ENCODE results near the gene FASN.

FASN gene

GRCh38 chr17:82060614-82061013, 37.4 kb downstream of the FASN start:
- peaks cover 12% of the 10 kb centered on the region for H3K4me1 ChIP-seq (ENCODE audit: low read length)
- peaks cover 15% of the 10 kb centered on the region for H3F3A ChIP-seq (ENCODE audit: insufficient read depth, low read length)
- H2AFZ ChIP-seq (ENCODE audit: low read length), result no peak overlapping the region
- H3K9me2 ChIP-seq (replicated peaks; ENCODE audit: insufficient read depth, low read length), result no peaks in the 10 kb centered on the region
- H3K79me2 ChIP-seq (ENCODE audit: low read length), result peaks cover 30% of the 10 kb centered on the region
- no peak for DNase-seq
- H3K36me3 ChIP-seq (replicated peaks; ENCODE audit: insufficient read depth, low read length), result 0 out of 2 replicates have a peak, but pooled peaks cover 4% of the 10 kb centered on the region
- no peaks in the 10 kb centered on the region for H3K27me3 ChIP-seq (replicated peaks; ENCODE audit: insufficient read depth, low read length)
- no peaks in the 10 kb centered on the region for H3K9me3 ChIP-seq (replicated peaks; ENCODE audit: insufficient read depth, low read length)
- no peak for TF ChIP-seq EZH2phosphoT487 (IDR thresholded peaks at IDR 0.05; ENCODE audit: low read length)
- no peak for TF ChIP-seq CTCF (IDR thresholded peaks at IDR 0.05; ENCODE audit: low read length)
- TF ChIP-seq EZH2 (optimal IDR thresholded peaks at IDR 0.05; ENCODE audit: low read depth, low read length), result no peak
- H3K27ac ChIP-seq (ENCODE audit: low read length), result no peak overlapping the region
- H4K20me1 ChIP-seq (ENCODE audit: insufficient read depth, low read length), result peaks cover 3% of the 10 kb centered on the region; the same call in 1 of the 2 replicates
- H3K4me2 ChIP-seq (ENCODE audit: low read depth, low read length), result no peak overlapping the region
- H3K9ac ChIP-seq (ENCODE audit: low read length), result no peak overlapping the region
- H3K4me3 ChIP-seq (ENCODE audit: low read length), result no peak overlapping the region

GRCh38 chr17:82060001-82060380, 38.0 kb downstream of the FASN start:
- Histone ChIP-seq H3K79me2 (ENCODE audit: low read length) (peaks cover 26% of the 10 kb centered on the region), H3K4me2 (ENCODE audit: low read depth, low read length) (no peak overlapping the region), H3K4me1 (ENCODE audit: low read length) (peaks cover 12% of the 10 kb centered on the region), H3K9me3 (replicated peaks; ENCODE audit: insufficient read depth, low read length) (no peaks in the 10 kb centered on the region), H4K20me1 (ENCODE audit: insufficient read depth, low read length) (peaks cover 3% of the 10 kb centered on the region; the same call in 1 of the 2 replicates), H2AFZ (ENCODE audit: low read length) (no peak overlapping the region), H3K27ac (ENCODE audit: low read length) (no peak overlapping the region), H3K9me2 (replicated peaks; ENCODE audit: insufficient read depth, low read length) (no peaks in the 10 kb centered on the region), H3K27me3 (replicated peaks; ENCODE audit: insufficient read depth, low read length) (no peaks in the 10 kb centered on the region), H3K36me3 (replicated peaks; ENCODE audit: insufficient read depth, low read length) (0 out of 2 replicates have a peak, but pooled peaks cover 4% of the 10 kb centered on the region), H3F3A (ENCODE audit: insufficient read depth, low read length) (peaks cover 14% of the 10 kb centered on the region), H3K9ac (ENCODE audit: low read length) (no peak overlapping the region), H3K4me3 (ENCODE audit: low read length) (no peak overlapping the region)
- no peak for TF ChIP-seq EZH2 (optimal IDR thresholded peaks at IDR 0.05; ENCODE audit: low read depth, low read length)
- no peak for TF ChIP-seq CTCF (IDR thresholded peaks at IDR 0.05; ENCODE audit: low read length)
- TF ChIP-seq EZH2phosphoT487 (IDR thresholded peaks at IDR 0.05; ENCODE audit: low read length), result no peak
- no peak for DNase-seq

- no peak overlapping the region for H3K9ac ChIP-seq (ENCODE audit: low read length)
- H3K4me2 ChIP-seq (ENCODE audit: low read depth, low read length), result no peak overlapping the region
- H3K79me2 ChIP-seq (ENCODE audit: low read length), result peaks cover 23% of the 10 kb centered on the region
- no peak overlapping the region for H3K4me3 ChIP-seq (ENCODE audit: low read length)
- H3K9me2 ChIP-seq (replicated peaks; ENCODE audit: insufficient read depth, low read length), result no peaks in the 10 kb centered on the region
- H3K27ac ChIP-seq (ENCODE audit: low read length), result no peak overlapping the region
- TF ChIP-seq CTCF (IDR thresholded peaks at IDR 0.05; ENCODE audit: low read length) (no peak), EZH2 (optimal IDR thresholded peaks at IDR 0.05; ENCODE audit: low read depth, low read length) (no peak), EZH2phosphoT487 (IDR thresholded peaks at IDR 0.05; ENCODE audit: low read length) (no peak)
- 0 out of 2 replicates have a peak, but pooled peaks cover 4% of the 10 kb centered on the region for H3K36me3 ChIP-seq (replicated peaks; ENCODE audit: insufficient read depth, low read length)
- H2AFZ ChIP-seq (ENCODE audit: low read length), result no peak overlapping the region
- peaks cover 9% of the 10 kb centered on the region; the same call in 1 of the 2 replicates for H3F3A ChIP-seq (ENCODE audit: insufficient read depth, low read length)
- no peaks in the 10 kb centered on the region for H3K27me3 ChIP-seq (replicated peaks; ENCODE audit: insufficient read depth, low read length)
- peaks cover 3% of the 10 kb centered on the region; the same call in 1 of the 2 replicates for H4K20me1 ChIP-seq (ENCODE audit: insufficient read depth, low read length)
- no peak for DNase-seq
- no peaks in the 10 kb centered on the region for H3K9me3 ChIP-seq (replicated peaks; ENCODE audit: insufficient read depth, low read length)
- peaks cover 8% of the 10 kb centered on the region for H3K4me1 ChIP-seq (ENCODE audit: low read length)
Observed at GRCh38 chr17:82059272-82060000, 38.6 kb downstream of the FASN start.

Data from MM.1S (cell line).